GM21723 (cell line): ENCODE data around the gene HNRNPL.
"Not testable (repeated sequence)": the region's sequence is repeated elsewhere in the genome, so short reads cannot be mapped to it uniquely, and the experiment has no call there.

Experiments
- ATAC-seq: cut with Tn5 transposase; IDR thresholded peaks from one replicate; pipeline ENCODE4 v1.9.1; 2021; ENCODE audit warnings: mild to moderate bottlenecking, moderate library complexity; ENCODE audit not compliant: unreplicated experiment

HNRNPL gene

DNA sequence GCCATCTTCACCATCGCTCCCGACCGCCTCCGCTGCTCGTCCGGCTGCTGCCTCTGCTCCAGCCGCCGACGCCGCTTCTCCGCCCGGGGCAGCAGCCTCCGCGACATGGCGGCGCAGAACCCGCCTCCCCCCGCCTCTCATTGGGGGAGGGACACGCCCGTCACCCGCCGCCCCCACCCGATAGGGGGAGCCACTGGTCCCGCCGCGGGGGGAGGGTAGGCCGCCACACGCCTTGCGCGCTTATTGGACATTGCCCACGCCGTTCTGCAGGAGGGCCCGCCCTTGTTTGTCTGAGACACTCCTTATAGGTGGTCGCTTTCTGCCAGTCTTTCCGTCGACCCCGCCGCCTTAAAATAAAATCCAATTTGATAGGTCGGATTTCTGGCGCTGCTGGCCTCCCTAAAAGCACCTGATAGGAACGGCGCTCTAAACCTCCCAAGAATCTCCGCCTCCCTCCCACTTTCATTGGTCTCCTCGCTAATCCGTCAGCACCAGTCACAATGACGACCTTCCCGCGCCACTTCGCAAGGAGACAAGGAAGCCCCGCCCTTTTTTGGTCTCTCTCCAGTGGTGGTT is at the start of gene HNRNPL:
Gene HNRNPL (minus strand): TSS at position 127 of the 576 bp plus-strand sequence. CDS start 20 bp downstream, at position 107.
- ATAC-seq, result peak; percentile 54

DNA sequence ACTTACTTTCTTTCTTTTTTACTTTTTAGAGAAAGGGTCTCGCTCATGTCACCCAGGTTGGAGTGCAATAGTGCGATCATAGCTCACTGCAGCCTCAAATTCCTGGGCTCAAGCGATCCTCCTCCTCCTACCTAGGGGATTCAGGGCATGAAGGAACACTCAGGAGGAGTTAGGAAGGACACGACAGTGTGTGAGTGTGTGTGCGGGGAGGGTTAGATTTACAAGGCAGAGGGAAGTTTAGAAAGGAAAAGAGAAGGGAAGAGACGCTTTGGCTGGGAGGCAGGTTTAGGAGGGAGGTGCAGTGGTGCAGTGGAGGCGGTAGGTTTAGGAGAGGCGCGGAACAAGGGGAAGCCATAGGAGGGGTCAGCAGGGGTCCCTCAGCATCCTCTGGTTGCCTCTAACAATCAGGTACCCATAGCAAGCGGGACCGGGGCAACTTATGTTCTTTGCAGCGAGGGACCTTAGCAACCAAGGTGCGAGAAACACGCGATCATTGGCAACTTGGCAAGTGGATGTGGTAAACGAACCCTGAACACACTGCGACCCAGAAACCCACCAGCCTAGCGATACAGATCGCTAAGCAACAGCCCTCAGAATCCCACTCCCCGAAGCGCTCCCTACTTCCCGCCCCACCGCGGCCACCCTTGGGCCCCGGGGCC is 49.1 kb upstream of the HNRNPL start:
- no peak for ATAC-seq

DNA sequence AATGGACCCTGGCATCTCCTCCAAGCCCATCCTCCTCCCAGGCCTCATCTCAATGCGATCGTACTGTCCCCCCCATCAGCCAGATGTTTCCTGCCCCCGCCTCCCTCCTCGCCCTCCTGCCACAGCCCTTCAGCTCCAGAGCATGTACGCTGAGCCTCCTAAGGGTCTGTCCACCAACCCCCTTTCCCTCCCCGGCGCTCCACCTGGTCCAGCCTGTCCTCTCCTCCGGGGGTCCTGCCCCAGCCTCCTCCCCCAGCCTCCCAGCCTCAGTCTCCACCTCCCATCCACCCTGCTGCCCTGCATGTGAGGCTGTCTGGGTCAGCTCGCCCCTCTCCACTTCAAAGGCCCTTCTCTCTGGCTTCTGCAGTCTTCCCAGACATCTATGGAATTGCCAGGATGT is 45.2 kb upstream of the HNRNPL start:
- no peak for ATAC-seq

DNA sequence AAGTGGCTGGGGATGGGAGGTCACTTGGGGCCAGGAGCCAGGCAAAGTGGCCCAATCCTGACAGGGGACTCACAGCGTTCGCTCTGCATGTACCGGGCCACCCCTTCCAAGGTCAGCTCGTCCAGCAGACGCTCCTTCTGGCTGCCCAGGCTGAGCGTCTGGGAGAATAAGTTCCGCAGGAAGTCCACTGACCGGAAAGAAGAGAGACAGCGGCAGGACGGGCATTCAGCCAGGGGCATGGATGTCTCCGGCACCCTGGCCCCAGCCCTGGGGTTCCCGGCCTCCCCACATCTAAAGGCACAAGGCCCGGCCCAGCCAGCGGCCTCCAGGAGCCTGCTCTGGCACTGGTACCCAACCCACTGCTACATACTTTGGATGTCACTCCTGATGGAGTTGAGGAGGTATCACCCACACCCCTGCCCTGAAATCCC is 43.6 kb upstream of the HNRNPL start:
- ATAC-seq, result no peak

DNA sequence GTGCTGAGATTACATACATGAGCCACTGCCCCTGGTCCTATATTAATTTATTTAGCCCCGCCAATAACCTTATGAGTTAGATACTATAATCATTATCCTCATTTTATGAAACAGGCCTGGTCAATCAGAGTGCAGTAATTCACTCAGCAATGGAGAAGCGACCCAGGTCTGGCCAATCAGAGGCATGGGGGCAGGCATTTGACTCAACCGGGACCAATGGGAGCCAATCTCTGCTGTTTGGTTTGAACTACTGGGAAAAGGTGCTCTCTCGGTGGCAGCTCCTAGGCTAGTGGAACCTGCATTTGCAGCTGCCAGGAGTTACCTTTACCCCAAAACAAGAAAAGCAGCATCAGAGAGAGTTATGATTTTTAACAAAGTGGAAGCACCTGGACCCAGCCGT is 43.1 kb upstream of the HNRNPL start:
- ATAC-seq, result no peak

DNA sequence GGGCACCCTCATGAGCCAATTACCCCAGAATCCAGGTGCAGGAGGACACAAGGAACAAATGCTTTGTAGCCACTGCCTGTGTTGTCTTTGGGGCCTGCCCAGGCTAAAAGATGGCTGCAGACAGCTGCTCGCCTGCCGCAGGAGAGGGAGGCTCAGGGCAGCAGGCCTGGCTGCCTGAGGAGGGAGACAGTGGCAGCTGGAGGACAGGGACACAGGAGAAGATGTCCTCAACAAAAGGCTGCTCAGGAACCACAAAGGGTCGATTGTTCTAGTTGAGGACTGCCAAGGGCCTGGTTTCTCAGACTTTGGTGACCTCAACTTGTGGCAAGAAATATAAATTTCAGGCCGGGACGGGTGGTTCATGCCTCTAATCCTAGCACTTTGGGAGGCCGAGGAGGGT is 42.0 kb upstream of the HNRNPL start:
- no peak for ATAC-seq

DNA sequence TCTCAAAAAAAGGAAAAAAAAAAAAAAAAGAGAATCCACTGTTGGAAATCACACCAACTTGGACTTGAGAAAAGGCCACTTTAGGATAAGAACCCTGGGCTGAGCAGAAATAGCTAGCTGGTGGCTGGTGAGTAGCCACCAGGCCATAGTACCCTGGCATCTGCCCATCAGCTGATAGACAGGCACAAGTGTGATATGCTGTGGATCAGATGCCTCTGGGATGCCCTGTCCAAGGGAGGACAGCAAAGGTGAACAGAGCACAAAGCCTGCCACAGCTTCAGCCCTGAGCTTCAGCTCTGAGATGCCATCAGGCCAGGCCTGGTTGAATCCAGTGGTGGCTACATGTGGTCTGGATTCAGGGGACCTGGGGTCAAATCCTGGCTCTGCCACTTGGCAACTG is 40.9 kb upstream of the HNRNPL start:
- no peak for ATAC-seq

DNA sequence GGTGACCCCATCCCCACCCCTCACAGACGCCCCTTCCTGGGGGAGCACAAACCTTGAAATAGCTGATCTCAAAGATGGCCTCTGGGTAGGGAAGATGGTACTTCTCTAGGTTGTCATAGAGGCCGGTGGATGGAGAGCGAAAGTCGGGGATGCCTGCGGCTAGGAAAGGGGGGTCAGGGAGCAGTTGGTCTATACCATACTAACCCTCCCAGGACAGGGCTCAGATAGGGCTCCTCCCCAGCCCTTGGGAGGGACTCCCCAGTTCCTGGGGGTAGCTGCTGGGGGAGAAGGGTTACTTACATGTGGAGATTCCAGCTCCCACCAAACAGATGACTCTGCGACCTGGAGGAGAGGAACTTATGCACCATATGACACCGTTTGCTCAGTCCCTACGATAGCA is 40.0 kb upstream of the HNRNPL start:
- ATAC-seq, result no peak

DNA sequence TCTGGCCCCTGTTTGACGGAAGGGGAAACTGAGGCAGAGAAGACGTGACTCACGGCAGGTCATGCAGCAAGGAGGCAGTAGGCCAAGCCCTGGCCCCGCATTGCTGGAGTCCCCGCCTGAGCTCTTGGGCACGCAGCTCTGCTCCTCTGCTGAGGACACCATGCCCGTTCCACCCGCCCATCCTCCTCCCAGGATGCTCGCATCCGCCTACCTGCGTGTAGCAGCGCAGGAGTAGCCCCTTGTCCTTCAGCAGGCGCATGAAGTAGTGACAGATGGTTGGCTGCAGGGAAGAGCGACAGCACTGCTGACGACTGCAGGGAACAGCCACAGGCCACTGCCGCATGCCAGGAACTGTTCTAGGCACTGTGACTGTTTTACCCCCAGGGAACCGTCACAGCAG is 39.1 kb upstream of the HNRNPL start:
- ATAC-seq, result no peak

DNA sequence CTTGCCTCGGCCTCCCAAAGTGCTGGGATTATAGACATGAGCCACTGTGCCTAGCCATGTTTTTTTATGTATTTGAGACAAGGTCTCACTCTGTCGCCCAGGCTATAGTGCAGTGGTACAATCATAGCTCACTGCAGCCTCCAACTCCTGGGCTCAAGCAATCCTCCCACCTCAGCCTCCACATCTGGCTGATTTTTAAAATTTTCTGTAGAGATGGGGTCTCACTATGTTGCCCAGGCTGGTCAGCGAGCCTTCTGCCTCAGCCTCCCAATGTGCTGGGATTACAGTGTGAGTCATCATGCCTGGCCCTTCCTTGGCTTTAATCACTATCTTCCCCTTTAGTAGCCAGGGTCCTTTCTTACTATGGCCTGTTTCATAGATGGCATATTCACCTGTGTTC is 34.9 kb upstream of the HNRNPL start:
- ATAC-seq, result not testable (repeated sequence)

DNA sequence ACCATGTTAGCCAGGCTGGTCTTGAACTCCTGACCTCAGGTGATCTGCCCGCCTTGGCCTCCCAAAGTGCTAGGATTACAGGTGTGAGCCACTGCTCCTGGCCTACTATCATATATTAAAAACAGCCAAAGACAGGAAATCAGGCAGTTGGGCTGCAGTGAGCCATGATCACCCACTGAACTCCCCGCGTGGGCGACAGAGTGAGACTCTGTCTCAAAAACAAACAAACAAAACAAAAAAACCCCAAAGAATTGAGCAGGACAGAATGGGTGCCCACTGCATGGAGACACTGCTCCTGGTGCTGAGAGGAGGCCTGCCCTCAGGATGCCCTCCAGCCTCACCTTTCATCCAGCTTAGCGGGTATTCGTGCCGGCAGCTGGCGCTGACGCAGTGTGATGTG is 33.5 kb upstream of the HNRNPL start:
- no peak for ATAC-seq

DNA sequence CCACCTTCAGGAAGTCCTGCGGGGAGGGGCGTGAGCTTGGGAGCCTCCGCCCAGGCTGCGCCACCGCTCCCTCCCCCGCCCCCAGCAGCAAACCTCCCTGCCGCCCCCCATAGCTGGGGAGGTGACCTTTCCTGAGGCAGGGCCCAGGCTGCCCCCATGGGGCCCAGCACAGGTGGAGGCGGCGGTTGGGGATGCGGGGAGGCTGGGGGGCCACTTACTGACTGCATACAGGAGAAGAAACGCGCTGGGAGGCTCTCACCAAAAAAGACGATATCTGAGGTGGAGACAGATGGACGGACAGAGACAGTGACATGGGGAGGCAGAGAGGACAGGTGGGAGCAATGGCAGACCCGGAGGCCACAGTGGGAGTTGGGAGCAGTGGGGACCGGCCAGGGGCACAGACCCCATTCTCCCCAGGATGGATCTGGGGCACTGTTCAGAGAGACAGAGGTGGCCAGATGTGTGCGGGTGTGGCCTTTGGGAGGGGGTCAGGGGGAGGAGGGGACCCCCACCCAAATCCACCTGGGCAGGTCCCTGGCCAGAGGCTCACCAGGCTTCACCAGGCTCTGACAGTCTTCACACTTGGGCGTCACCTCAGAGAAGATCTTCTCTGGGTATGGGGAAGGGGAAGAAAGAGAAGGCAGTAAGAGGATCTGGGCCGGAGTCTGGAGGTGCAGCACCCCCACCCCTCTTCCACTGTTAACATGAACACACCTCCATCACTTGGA is 31.3 kb upstream of the HNRNPL start:
- ATAC-seq, result no peak

DNA sequence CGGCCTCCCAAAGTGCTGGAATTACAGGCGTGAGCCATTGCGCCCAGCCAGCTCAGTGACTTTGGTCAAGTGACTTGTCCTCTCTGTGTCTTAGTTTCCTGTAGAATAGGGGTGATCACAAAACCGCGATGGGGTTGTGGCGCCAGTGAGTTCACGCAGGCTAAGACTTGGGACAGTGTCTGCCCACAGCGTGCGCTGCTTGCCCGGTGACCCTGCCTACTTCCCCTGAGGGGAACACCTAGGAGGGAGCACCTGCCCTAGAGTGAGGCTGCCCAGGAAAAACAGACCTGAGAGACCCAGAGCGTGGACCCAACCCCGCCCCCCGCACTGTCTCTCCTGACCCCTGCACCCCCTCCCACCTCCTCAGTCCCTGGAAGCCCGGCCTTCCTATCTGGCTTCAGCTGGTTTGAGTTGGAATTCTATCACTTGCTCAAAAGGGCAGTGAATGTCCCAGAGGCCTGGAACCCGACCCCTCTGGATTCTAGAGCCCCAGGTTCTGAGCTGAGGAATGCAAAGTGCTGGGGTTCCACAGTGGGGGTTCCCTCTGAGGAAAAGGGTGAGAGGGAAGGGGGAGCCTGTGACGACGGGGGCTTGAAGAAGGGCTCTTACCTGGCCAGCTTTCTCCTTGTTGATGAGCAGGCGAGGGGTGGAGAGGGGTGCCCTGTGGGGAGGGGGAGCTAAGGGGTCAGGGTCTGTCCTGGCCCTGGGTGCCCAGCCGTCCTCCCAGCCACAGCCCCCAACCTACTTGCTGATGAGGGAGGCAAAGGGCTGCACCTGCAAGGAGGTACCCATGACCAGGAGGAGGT is 30.5 kb upstream of the HNRNPL start:
- ATAC-seq, result no peak

DNA sequence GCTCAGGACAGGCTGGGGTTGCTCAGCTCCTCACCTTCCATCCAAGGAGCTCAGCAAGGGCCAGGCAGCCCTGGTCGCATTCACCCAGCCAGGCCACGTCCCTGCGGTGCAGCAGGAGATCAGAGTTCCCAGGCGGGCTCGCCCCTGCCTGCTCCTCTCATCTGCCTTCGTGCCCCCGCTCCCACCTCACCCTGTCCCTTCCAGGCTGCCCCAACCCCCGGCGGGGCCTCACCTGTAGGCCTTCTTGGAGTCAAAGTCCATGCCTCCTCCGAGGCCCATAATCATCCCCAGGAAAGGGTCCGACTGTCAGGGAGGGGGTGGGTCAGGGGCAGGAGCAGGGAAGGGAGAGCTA is 29.6 kb upstream of the HNRNPL start:
- no peak for ATAC-seq

DNA sequence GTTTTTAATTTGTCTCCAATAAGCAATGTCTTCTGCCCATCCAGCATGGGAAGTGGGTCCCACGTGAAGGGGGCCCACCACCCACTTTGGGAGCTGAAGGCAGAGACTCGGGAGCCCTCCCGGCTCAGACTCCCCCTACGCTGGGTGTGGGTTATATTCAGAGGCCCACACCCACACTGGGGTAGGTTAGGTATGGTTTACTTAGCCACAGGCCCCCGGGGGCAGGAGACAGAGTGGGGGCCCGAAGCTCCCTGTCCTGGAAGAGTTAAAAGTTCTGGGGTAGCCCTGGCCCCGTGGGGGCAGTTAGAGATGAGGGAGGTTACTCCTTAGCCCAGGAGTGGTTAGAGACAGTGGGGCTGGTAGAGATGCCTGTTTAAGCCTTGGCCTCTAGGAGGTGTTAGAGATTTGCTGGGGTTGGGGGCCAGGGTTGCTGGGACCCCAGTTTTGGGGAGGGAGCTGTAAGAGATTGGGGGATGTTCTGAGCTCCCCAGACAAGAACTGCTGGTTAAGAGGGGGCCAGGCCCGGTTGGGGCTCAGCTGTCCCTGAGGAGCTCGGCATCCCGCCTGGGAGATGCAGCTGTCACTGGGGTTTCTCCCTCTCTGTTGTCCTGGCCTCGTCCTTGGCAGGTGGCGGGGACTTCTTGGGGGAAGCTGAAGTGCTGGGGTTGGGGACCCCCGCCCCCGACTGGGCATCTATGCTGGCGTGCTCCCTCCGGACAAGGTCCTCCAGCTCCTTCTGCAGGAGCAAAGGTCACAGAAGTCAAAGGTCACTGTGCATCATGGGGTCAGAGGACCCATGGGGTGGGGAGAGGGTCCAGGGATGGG is 29.0 kb upstream of the HNRNPL start:
- ATAC-seq, result no peak

DNA sequence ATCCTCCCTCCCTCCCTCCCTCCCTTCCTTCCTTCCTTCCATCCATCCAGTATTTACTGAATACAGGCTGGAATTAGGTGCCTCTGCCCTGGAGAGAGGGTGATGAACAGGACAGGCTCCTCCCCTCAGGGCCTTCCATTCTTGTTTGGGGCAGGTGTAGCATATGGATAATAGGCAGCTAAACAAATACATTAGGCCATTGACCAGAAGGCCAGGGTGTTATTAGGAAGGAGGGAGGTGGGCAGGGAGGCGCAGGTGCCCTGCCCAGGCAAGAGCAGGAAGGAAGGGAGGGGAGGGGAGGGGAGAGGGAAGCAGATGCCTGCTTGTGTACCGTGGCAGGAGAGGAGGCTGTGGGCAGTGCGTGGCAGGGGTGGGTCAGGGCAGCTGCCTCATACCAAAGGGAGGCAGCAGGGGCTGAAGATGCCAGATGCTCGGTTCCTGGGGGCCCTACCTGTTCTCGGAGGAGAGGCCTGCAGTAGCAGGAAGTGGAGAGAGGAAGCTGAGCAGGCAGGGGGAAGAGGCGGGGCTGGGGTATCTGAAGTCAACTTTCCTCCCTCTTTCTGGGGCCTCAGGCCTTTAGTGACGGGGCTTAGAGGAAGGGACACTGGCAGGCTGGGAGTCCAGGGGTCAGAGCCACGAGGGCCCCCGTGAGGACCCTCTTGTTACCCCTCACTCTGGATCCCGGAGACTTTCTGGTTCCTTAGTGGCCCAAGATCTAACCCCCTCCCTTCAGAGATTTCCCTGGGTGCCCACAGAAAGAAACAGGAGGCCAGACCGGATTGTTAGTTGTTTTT is 28.2 kb upstream of the HNRNPL start, which contains the start of gene RINL:
Gene RINL (minus strand): TSS at position 495 of the 794 bp plus-strand sequence. CDS start 1,533 bp downstream, outside the sequence.
- peak; percentile 73 for ATAC-seq

DNA sequence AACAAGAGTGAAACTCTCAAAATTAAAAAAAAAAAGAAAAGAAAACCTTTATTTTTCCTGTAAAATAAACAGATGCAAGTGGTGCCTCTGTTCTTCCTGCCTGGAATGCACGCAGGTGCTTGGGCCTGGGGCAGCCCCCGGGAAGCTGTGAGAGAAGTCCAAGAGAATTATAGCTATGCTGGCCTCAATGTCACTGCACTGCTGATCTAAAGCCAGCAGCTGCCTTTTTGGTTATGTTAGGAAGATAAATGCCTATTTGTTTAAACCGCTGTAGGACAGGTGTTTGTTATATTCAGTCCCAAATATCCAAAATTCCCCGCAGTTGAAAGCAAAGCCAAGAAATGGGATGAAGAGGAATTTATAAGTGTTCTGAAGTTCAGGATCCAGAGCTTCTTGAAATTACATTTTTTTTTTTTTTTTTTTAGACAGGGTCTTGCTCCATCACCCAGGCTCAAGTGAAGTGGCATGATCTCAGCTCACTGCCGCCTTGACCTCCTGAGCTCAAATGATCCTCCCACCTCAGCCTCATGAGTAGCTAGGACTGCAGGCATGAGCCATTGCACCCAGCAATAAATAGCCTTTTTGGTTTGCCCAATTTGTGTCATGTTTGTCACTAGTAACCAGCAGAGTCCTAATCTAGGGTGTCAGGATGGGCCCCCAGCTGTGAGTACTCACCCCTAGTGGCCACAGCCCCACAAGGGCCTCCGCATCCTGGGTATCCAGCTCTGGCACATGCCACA is 26.0 kb upstream of the HNRNPL start:
- no peak for ATAC-seq

DNA sequence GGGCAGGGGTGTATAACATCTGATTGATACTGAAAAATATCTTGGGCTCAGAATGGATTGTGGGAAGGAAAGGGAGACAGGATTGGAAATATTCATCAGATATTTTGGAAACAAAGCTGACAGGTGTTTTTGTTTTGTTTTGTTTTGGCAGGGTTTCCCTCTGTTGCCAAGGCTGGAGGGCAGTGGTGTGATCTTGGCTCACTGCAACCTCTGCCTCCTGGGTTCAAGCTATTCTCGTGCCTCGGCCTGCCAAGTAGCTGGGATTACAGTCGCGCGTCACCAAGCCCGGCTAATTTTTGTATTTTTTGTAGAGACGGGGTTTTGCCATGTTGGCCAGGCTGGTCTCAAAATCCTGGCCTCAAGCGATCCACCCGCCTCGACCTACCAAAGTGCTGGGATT is 23.6 kb upstream of the HNRNPL start:
- ATAC-seq, result not testable (repeated sequence)

DNA sequence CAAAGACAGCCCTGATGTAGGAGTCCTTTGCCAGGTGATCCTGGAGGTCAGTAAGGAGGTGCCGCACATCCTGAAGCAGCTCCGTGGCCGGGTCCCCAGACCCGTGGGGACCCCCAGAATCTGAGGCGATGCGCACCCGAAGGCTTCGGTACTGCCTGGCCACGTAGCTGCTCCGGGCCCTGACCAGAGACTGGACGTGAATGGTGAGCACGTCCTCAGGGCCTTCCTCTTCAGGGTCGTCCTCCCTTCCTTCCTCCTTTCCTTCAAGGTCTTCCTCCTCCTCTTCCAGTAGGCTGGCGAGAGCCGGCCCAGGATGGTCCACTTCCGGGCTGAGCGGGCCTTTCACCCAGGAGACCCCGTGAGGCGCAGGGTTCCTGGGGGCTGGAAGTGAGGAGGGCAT is 20.8 kb upstream of the HNRNPL start:
- ATAC-seq, result no peak
